Stimulated activated CD8-positive, alpha-beta memory T cell treated with anti-CD3 and anti-CD28 coated beads, Interleukin-4, amount 100 ng/mL, for 4 hours (primary cell): ENCODE data around the gene LASP1.
"Not testable (repeated sequence)": the region's sequence is repeated elsewhere in the genome, so short reads cannot be mapped to it uniquely, and the experiment has no call there.

Experiments used
- DNase-seq, 2 donors: peaks; one replicate each; pipeline ENCODE4 v3.0.0-alpha.2; 2020; ENCODE audit warnings: low read depth in 2 of 2, low spot score in 1 of 2

LASP1 gene

GRCh38 chr17:38906460-38907228 is 36.8 kb downstream of the LASP1 start:
- no peak for DNase-seq

- no peak for DNase-seq
These were observed 38.2 kb downstream of the LASP1 start for GRCh38 chr17:38907930-38908675.

DNA sequence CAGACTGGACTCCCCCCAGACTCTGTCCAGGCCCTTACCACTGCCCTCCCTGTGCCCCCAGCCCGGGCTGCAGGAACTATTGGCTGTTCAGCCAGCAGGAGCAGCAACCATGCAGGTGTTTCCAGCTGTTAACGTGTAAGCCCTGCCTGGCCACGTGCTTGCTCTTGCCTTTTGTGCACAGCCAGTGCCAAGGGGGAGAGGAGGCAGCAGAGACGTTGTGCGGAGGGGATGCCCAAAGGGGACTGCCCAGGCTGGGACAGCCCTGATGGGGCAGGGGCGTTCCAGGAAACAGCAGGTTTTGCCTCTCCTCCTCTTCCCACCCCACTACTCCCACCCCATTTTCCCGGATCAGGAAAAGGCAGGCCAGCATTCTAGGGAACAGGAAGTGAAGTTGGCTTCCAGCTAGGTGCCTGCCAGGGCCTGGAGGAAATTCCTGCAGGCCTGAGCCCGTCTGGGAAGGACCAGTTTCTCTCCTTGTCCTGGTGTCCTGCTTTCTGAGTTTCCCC is 38.9 kb downstream of the LASP1 start:
- no peak for DNase-seq

- DNase-seq: no peak
These were observed 40.5 kb downstream of the LASP1 start for GRCh38 chr17:38910325-38910724.

DNA sequence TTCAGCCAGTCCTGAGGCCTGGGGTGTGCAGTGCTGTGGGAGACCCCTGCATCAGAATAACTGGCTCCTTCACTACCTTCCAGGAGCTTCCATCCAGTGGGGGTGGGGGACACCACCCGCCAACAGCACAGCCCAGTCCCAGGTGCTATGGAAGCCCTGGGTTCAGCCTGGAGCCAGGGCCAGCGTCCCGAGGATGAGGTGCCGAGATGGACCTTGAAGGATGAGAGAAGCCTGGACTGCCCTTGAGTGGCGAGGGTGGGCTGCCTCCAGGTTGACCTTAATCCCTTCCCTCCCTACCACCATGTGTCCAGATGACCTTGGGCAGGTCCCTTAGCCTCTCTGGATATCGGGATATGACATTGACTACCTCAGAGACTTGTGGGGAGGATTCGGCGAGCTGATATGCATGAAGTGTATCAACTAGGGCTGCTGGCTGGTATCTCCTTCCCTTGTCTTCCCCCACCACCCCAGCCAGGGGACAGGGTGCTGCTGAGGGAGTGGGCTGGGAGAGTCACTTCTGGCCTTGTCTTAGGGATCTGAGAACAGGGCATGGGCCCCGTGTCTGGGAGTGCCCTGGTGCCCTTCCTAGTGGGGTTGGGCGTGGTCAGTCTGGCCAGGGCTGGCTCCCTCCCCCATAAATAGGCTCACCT is 41.3 kb downstream of the LASP1 start:
- no peak for DNase-seq

- DNase-seq: not testable (repeated sequence)
These were observed 41.8 kb downstream of the LASP1 start for GRCh38 chr17:38911731-38912081.

DNA sequence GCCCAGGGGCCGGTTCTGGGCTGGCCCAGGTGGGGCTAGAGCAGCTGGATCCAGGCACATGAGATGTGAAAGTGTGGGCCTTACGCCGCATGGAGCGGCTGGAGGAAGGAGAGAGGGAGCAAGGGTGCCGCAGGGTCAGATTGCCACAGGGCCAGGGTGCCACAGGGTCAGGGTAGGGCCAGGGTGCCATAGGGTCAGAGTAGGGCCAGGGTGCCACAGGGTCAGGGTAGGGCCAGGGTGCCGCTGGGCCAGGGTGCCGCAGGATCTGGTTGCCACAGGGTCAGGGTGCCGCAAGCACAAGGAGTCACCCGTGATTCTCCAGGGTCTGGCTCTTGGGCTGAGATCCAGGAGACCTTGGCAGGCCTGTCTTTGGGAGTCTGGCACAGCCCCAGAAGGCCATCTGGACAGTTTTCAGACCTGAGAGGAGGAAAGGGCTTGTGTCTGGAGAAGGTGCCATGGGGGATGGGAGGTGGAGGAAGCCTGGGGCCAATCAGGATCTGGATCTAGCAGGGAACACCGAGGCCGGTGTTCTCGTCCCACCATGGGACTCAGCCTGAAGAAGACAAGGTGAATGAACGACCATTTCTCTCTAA is 42.5 kb downstream of the LASP1 start:
- no peak for DNase-seq

GRCh38 chr17:38914741-38915638 is 45.1 kb downstream of the LASP1 start:
- DNase-seq: no peak

- no peak for DNase-seq
These were observed 45.8 kb downstream of the LASP1 start for GRCh38 chr17:38915639-38915995.

GRCh38 chr17:38916771-38917170 is 46.9 kb downstream of the LASP1 start:
- no peak for DNase-seq

DNA sequence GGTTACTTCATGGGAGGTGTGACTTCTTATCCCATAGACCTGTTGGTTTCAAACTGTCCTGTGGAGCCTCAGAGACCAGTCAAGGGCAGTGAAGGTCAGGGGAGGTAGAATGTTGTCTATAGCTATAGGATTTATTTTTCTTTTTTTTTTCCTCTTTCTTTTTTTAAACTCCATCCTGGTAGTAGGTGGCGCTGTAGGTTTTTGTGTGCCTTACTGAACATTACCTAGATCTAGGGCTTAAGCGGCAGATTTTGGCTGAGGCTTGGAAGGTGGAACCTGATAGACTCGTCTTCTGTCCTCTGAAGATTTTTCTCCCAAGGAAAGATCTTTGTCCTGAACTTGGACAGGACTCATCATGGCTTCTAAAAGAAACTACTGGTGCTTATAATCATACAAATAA is 47.4 kb downstream of the LASP1 start:
- no peak for DNase-seq

DNA sequence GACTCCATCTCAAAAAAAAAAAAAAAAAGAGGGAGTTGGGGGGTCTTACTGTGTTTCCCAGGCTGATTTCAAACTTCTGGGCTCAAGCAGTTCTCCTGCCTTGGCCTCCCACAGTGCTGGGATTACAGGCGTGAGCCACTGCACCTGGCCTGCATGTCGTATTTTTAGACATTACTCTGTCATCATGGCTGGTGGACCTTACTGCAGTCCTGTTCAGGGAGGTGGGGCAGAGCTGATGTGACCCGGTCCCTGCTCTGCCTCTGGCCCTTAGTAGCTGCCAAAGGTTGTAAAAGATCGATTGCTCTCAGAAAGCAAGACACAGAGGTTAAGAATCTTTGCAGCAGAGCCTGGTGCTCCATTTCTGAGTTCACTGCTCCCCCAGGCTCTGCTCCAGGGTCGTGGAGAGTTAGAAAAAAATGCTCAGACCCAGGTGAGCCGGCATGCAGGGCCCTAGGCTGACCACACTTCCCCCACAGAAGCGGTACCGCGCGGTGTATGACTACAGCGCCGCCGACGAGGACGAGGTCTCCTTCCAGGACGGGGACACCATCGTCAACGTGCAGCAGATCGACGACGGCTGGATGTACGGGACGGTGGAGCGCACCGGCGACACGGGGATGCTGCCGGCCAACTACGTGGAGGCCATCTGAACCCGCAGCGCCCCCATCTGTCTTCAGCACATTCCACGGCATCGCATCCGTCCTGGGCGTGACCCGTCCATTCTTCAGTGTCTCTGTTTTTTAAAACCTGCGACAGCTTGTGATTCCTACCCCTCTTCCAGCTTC is 48.5 kb downstream of the LASP1 start:
- no peak for DNase-seq

GRCh38 chr17:38918916-38919315 is 49.1 kb downstream of the LASP1 start:
- no peak for DNase-seq

DNA sequence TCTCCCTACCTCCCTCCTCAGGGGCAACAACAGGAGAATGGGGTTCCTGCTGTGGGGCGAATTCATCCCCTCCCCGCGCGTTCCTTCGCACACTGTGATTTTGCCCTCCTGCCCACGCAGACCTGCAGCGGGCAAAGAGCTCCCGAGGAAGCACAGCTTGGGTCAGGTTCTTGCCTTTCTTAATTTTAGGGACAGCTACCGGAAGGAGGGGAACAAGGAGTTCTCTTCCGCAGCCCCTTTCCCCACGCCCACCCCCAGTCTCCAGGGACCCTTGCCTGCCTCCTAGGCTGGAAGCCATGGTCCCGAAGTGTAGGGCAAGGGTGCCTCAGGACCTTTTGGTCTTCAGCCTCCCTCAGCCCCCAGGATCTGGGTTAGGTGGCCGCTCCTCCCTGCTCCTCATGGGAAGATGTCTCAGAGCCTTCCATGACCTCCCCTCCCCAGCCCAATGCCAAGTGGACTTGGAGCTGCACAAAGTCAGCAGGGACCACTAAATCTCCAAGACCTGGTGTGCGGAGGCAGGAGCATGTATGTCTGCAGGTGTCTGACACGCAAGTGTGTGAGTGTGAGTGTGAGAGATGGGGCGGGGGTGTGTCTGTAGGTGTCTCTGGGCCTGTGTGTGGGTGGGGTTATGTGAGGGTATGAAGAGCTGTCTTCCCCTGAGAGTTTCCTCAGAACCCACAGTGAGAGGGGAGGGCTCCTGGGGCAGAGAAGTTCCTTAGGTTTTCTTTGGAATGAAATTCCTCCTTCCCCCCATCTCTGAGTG is 49.6 kb downstream of the LASP1 start:
- no peak for DNase-seq

- DNase-seq: no peak
These were observed 50.8 kb downstream of the LASP1 start for GRCh38 chr17:38920374-38921291.

DNA sequence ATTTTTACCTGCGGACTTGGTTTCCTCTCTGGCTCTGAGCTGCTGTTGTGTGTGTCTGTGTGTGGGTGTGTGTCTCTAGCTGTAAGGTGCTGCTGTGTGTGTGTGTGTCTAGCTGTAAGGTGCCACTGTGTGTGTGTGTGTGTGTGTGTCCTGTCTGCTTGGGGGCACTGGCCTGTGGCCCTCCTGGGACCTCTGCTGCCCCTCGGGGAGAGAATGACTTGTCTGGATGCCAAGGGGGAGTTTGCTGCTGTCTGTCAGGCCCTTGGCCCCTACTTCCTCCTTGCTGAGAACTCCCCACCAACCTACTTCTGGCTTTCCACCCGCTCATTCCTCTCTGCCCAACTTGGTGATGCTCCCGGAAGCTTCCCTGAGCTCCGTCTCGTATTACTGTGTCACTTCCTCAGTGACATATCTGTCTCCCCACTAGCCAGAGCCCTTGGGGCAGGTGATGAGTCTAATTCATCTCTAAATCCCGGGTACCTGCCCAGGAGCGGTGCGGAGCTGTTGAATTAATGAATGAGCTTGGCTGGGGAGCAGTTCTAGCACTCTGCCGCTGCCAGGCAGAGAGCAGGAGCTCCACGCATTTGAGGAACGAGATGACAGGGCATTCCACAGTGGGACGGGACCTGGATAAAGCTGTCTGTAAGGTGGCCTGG is 52.0 kb downstream of the LASP1 start:
- no peak for DNase-seq

- no peak for DNase-seq
These were observed 52.9 kb downstream of the LASP1 start for GRCh38 chr17:38922538-38923297.
